H1 (cell line): Measurements from ENCODE around the gene ZFYVE19. TPM values are rescaled to one million over a fixed set of nuclear protein-coding genes. Genes with fewer than 3 reads are reported as not detected.
A peak's percentile ranks its signal among the peaks of the same experiment; 100 is the strongest.

Experiments used
- CTCF ChIA-PET: fragments of 300-600 bp; sonication (Branson Sonifier 250); formaldehyde crosslinking; loops from one replicate; lab custom pipeline; 2021; ENCODE audit not compliant: partially characterized antibody; lab: Charles Lee
- POLR2A ChIA-PET: fragments of 300-600 bp; sonication (Branson Sonifier 250); formaldehyde crosslinking; loops from one replicate; lab custom pipeline; 2021; ENCODE audit warnings: inconsistent platforms; ENCODE audit not compliant: partially characterized antibody; lab: Charles Lee
- DNase-seq, 2 experiments: peaks; one replicate each; pipeline versions ENCODE4 v3.0.0 to v3.0.0-alpha.2; 2010 to 2022; ENCODE audit warnings: low spot score in 2 of 2, low read depth in 1 of 2, mixed read lengths in 1 of 2
- FAIRE-seq: peaks from 2 replicates; lab custom pipeline; 2011; peaks lifted over from hg19 to GRCh38; lab: Jason Lieb, UNC
- H2AFZ ChIP-seq: 2 replicates; pipeline ENCODE4 v1.8.1; 2012; ENCODE audit warnings: low read length, inconsistent platforms
- H2AK5ac ChIP-seq: 2 replicates; pipeline ENCODE4 v1.6.1; 2013; ENCODE audit warnings: low read depth, low read length
- H2BK120ac ChIP-seq: replicated peaks from 2 replicates; pipeline ENCODE3; 2013; ENCODE audit warnings: low read depth, low read length, inconsistent platforms
- H2BK12ac ChIP-seq: 2 replicates; pipeline ENCODE4 v1.6.1; 2013; ENCODE audit warnings: low read depth, low read length
- H2BK15ac ChIP-seq: 2 replicates; pipeline ENCODE4 v1.6.1; 2013; ENCODE audit warnings: low read length
- H2BK20ac ChIP-seq: 2 replicates; pipeline ENCODE4 v1.6.1; 2013; ENCODE audit warnings: low read length
- H2BK5ac ChIP-seq: 2 replicates; pipeline ENCODE4 v1.6.1; 2013; ENCODE audit warnings: low read depth, low read length
- H3K14ac ChIP-seq: 2 replicates; pipeline ENCODE4 v1.6.1; 2013; ENCODE audit warnings: inconsistent platforms; ENCODE audit not compliant: insufficient read length
- H3K18ac ChIP-seq: 2 replicates; pipeline ENCODE4 v1.6.1; 2013; ENCODE audit warnings: low read length; ENCODE audit errors: extremely low read depth
- H3K23ac ChIP-seq: 2 replicates; pipeline ENCODE4 v1.6.1; 2013; ENCODE audit warnings: inconsistent platforms; ENCODE audit not compliant: insufficient read length
- H3K23me2 ChIP-seq: 2 replicates; pipeline ENCODE4 v1.6.1; 2013; ENCODE audit warnings: low read depth, low read length
- H3K27ac ChIP-seq: 2 replicates; pipeline ENCODE4 v1.6.1; 2011; ENCODE audit warnings: low read depth, low read length, inconsistent platforms
- H3K27me3 ChIP-seq, 4 experiments: replicated peaks in 1 of 4; 1 replicate in 1 of 4; 2 replicates in 3 of 4; pipeline versions ENCODE4 v1.6.1 to v1.8.1; 2011 to 2013; ENCODE audit warnings: low read length in 3 of 4, mild to moderate bottlenecking in 3 of 4, inconsistent platforms in 2 of 4, mixed read lengths in 2 of 4, moderate library complexity in 1 of 4; ENCODE audit not compliant: control insufficient read depth in 3 of 4, insufficient read depth in 3 of 4; ENCODE audit errors: extremely low read depth in 1 of 4
- H3K36me3 ChIP-seq, 4 experiments: 2 replicates each; pipeline versions ENCODE4 v1.6.1 to v1.8.1; 2011 to 2013; ENCODE audit warnings: mild to moderate bottlenecking in 4 of 4, low read length in 3 of 4, moderate library complexity in 2 of 4, control low read depth in 1 of 4, inconsistent platforms in 1 of 4; ENCODE audit not compliant: insufficient read depth in 4 of 4, control insufficient read depth in 2 of 4
- H3K4ac ChIP-seq: replicated peaks from 2 replicates; pipeline ENCODE3; 2013; ENCODE audit warnings: low read length, low read depth, mixed read lengths, inconsistent platforms; ENCODE audit not compliant: insufficient read length
- H3K4me1 ChIP-seq, 4 experiments: replicated peaks in 1 of 4; 1 replicate in 1 of 4; 2 replicates in 3 of 4; pipeline versions ENCODE4 v1.6.1 to v1.8.1; 2011 to 2013; ENCODE audit warnings: low read length in 3 of 4, inconsistent platforms in 2 of 4, mixed read lengths in 1 of 4; ENCODE audit not compliant: insufficient read depth in 4 of 4, control insufficient read depth in 3 of 4
- H3K4me2 ChIP-seq, 2 experiments: 2 replicates each; pipeline versions ENCODE4 v1.6.1 to v1.8.1; 2011 to 2013; ENCODE audit warnings: low read depth in 2 of 2, low read length in 2 of 2, control low read depth in 1 of 2, inconsistent platforms in 1 of 2, mild to moderate bottlenecking in 1 of 2; ENCODE audit not compliant: insufficient read depth in 1 of 2
- H3K4me3 ChIP-seq, 4 experiments: fragments of 200-600, 300-600 bp in 1 of 4; sonication (generic), shearing (Covaris generic), sonication (Bioruptor Twin) in 1 of 4; 2 replicates each; pipeline versions ENCODE4 v1.5.1 to v1.8.1; 2011 to 2016; ENCODE audit warnings: low read length in 4 of 4, low read depth in 3 of 4, control low read depth in 2 of 4, inconsistent platforms in 2 of 4, mild to moderate bottlenecking in 2 of 4, mixed read lengths in 1 of 4, moderate library complexity in 1 of 4; ENCODE audit not compliant: insufficient read depth in 2 of 4; ENCODE audit errors: extremely low read depth in 1 of 4
- H3K56ac ChIP-seq: replicated peaks from 2 replicates; pipeline ENCODE3; 2013; ENCODE audit warnings: low read depth, mild to moderate bottlenecking, mixed read lengths, low read length, inconsistent platforms; ENCODE audit not compliant: insufficient read length
- H3K79me1 ChIP-seq: 2 replicates; pipeline ENCODE4 v1.6.1; 2013; ENCODE audit warnings: low read depth, low read length, control low read depth
- H3K79me2 ChIP-seq, 2 experiments: 2 replicates each; pipeline versions ENCODE4 v1.6.1 to v1.8.1; 2012 to 2013; ENCODE audit warnings: low read length in 2 of 2, mild to moderate bottlenecking in 2 of 2, inconsistent platforms in 1 of 2; ENCODE audit not compliant: insufficient read depth in 2 of 2, control insufficient read depth in 1 of 2
- H3K9ac ChIP-seq, 4 experiments: replicated peaks in 1 of 4; 1 replicate in 1 of 4; 2 replicates in 3 of 4; pipeline versions ENCODE4 v1.6.1 to v1.8.1; 2011 to 2013; ENCODE audit warnings: low read depth in 3 of 4, low read length in 3 of 4, control low read depth in 2 of 4, mild to moderate bottlenecking in 2 of 4, moderate library complexity in 2 of 4, inconsistent platforms in 1 of 4; ENCODE audit errors: extremely low read depth in 1 of 4
- H3K9me3 ChIP-seq, 2 experiments: 2 replicates each; pipeline versions ENCODE4 v1.6.1 to v1.8.1; 2012 to 2013; ENCODE audit warnings: mild to moderate bottlenecking in 2 of 2, moderate library complexity in 2 of 2, control low read depth in 1 of 2, inconsistent platforms in 1 of 2, low read depth in 1 of 2, low read length in 1 of 2, mixed read lengths in 1 of 2; ENCODE audit not compliant: insufficient read depth in 2 of 2
- H4K20me1 ChIP-seq, 2 experiments: replicated peaks in 1 of 2; 2 replicates each; pipeline versions ENCODE3 to v1.8.1; 2011 to 2013; ENCODE audit warnings: inconsistent platforms in 2 of 2, low read length in 2 of 2, mild to moderate bottlenecking in 1 of 2; ENCODE audit not compliant: insufficient read depth in 2 of 2, control insufficient read depth in 1 of 2
- H4K5ac ChIP-seq: 2 replicates; pipeline ENCODE4 v1.6.1; 2013; ENCODE audit warnings: low read length, low read depth, mixed read lengths, inconsistent platforms; ENCODE audit not compliant: insufficient read length
- H4K8ac ChIP-seq: 2 replicates; pipeline ENCODE4 v1.8.0; 2013; ENCODE audit warnings: mild to moderate bottlenecking, moderate library complexity, low read length, inconsistent platforms; ENCODE audit not compliant: insufficient read depth; ENCODE audit errors: extremely low read depth
- H4K91ac ChIP-seq: replicated peaks from 2 replicates; pipeline ENCODE3; 2013; ENCODE audit warnings: low read length, mixed read lengths, inconsistent platforms; ENCODE audit not compliant: insufficient read length
- KDM5A ChIP-seq: fragments of 200-600 bp; IDR thresholded peaks from 2 replicates; pipeline ENCODE4 v1.7.1; 2012; ENCODE audit warnings: mild to moderate bottlenecking, low read length, inconsistent platforms, mixed read lengths
- SP2 ChIP-seq: IDR thresholded peaks from 2 replicates; pipeline ENCODE4 v1.6.1; 2012; ENCODE audit warnings: mild to moderate bottlenecking, low read length, inconsistent platforms
- TBP ChIP-seq: IDR thresholded peaks from 2 replicates; pipeline ENCODE4 v1.6.1; 2011; ENCODE audit warnings: low read depth, low read length, improper control_type of control experiment
- USF2 ChIP-seq: IDR thresholded peaks from 2 replicates; pipeline ENCODE4 v1.6.1; 2011; ENCODE audit warnings: low read length, improper control_type of control experiment
- WGBS, 2 experiments: shearing (Covaris generic) in 1 of 2; methylation state at CpG; one replicate each; pipeline versions ENCODE4 v1.1.6 to v1.1.7; 2013 to 2015; ENCODE audit warnings: low lambda C conversion rate in 2 of 2, mixed read lengths in 2 of 2, inconsistent platforms in 1 of 2, low coverage in 1 of 2, missing lambda C conversion rate in 1 of 2; ENCODE audit not compliant: insufficient replicate concordance in 2 of 2, insufficient coverage in 1 of 2, insufficient read length in 1 of 2; ENCODE audit errors: extremely low coverage in 1 of 2, missing lambda C conversion rate in 1 of 2; 5-methylcytosine and 5-hydroxymethylcytosine counted together
- polyA plus RNA-seq, 7 experiments: library from polyadenylated mRNA; depleted of rRNA in 3 of 7; stranded (reverse) in 5 of 7; unstranded in 2 of 7; fragments of >200 nt in 5 of 7; fragments of 200-250 nt in 2 of 7; gene quantifications; 1 replicate in 5 of 7; 2 replicates in 1 of 7; 4 replicates in 1 of 7; pipeline versions ENCODE4 v1.2.1 to v1.2.3, GENCODE V29; 2011 to 2013; ENCODE audit warnings: missing spikeins in 2 of 7, mixed read lengths in 2 of 7
- total RNA-seq: library from RNA; stranded (reverse); fragmentation: NEBNext Ultra II Directional; extraction: Animal tissue kit (Norgen Biotek cat#: 25700); gene quantifications from 2 replicates; pipeline ENCODE4 v1.2.1, GENCODE V29; 2021

ZFYVE19 gene
- total and polyA plus RNA-seq, 2 of the 8 experiments (the other 6 are each of a cell fraction or from before 2014, with no cell fraction given) = 11.2 to 21.8 TPM

- FAIRE-seq (no peak), DNase-seq (no peak)
- Histone ChIP-seq H4K20me1 (no peaks in the 10 kb centered on the region), H2AFZ (no peak overlapping the region), H2BK120ac (no peak overlapping the region), H4K8ac (no peak overlapping the region; the same call in 1 of the 2 replicates), H3K4ac (no peak overlapping the region), H3K79me2 (no peaks in the 10 kb centered on the region), H3K79me1 (no peaks in the 10 kb centered on the region), H3K27me3 (no peaks in the 10 kb centered on the region), H2BK15ac (no peak overlapping the region), H3K18ac (no peak overlapping the region), H3K9me3 (no peaks in the 10 kb centered on the region), H3K4me3 (no peak overlapping the region), H3K4me1 (peaks cover 0 to 10% (median 5%) of the 10 kb centered on the region in 4 experiments; a peak in 5 of 7 replicates), H3K27ac (no peak overlapping the region), H4K91ac (no peak overlapping the region), H2BK20ac (no peak overlapping the region), H3K23me2 (peaks cover 7% of the 10 kb centered on the region; the same call in 1 of the 2 replicates), H4K5ac (no peak overlapping the region), H2BK5ac (no peak overlapping the region), H3K56ac (no peak overlapping the region), H3K4me2 (no peak overlapping the region; a peak in 1 of 4 replicates), H3K14ac (no peak overlapping the region), H3K9ac (peak overlapping the region in 1 of 4 experiments; percentile 44; a peak in 1 of 7 replicates), H2BK12ac (no peak overlapping the region), H3K36me3 (peaks cover 0 to 2% (median 0%) of the 10 kb centered on the region in 4 experiments; a peak in 1 of 8 replicates), H3K23ac (no peak overlapping the region), H2AK5ac (no peak overlapping the region)
- ChIA-PET POLR2A (no interaction called here), CTCF (interaction anchor here (0.6 to 1.4 kb wide), 3 partner anchors 36 to 74 kb away, joined by 3 to 4 read pairs (median 3); partner anchors contain the start of gene GCHFR)
- 83% methylated on average over 7 of the region's 8 CpGs; no CpG with 5 or more reads in 1 of the 2 experiments for WGBS, 2 experiments
- no peak for TF ChIP-seq USF2
- TF ChIP-seq KDM5A = no peak
- no peak for TF ChIP-seq TBP
- no peak for TF ChIP-seq SP2
Measured at GRCh38 chr15:40808861-40809450, 2.1 kb downstream of the ZFYVE19 start.
